Endothelial cell of umbilical vein (primary cell): ENCODE measurements around the gene ZBTB17. TPM values are rescaled to one million over a fixed set of nuclear protein-coding genes. Genes with fewer than 3 reads are reported as not detected.

Experiments
- BruUV-seq: library from RNA; stranded (reverse); fragments of 400-500 nt; replicated peaks from 2 replicates; lab custom pipeline; 2021; lab: Mats Ljungman, UMichigan
- CTCF ChIA-PET: fragments of 300-600, 350-600 bp; sonication (Branson Sonifier 250); formaldehyde crosslinking; loops from one replicate; lab custom pipeline; 2021; ENCODE audit warnings: antibody characterized with exemption, inconsistent platforms; lab: Charles Lee
- POLR2A ChIA-PET: fragments of 300-600, 350-600 bp; sonication (Branson Sonifier 250); formaldehyde crosslinking; loops from one replicate; lab custom pipeline; 2021; ENCODE audit warnings: antibody characterized with exemption, inconsistent platforms; lab: Charles Lee
- DNase-seq: peaks from one replicate; pipeline ENCODE4 v3.0.0-alpha.2; 2011; ENCODE audit warnings: low read depth, low spot score
- FAIRE-seq: peaks from 2 replicates; lab custom pipeline; 2011; peaks lifted over from hg19 to GRCh38; lab: Jason Lieb, UNC
- H2AFZ ChIP-seq: 2 replicates; pipeline ENCODE4 v1.6.0; 2012; ENCODE audit warnings: low read depth, low read length, control low read depth, inconsistent platforms
- H3K27ac ChIP-seq: 2 replicates; pipeline ENCODE4 v1.5.1; 2011; ENCODE audit warnings: low read depth, mild to moderate bottlenecking, control low read depth, low read length, moderate library complexity; ENCODE audit not compliant: insufficient read depth
- H3K27me3 ChIP-seq, 2 experiments: 2 replicates each; pipeline versions ENCODE4 v1.6.0 to v1.6.1; 2011; ENCODE audit warnings: low read length in 2 of 2, mixed read lengths in 1 of 2; ENCODE audit not compliant: control insufficient read depth in 2 of 2, insufficient read depth in 2 of 2
- H3K36me3 ChIP-seq, 2 experiments: 2 replicates in 1 of 2; 3 replicates in 1 of 2; pipeline ENCODE4 v1.5.1; 2011; ENCODE audit warnings: low read length in 2 of 2, mild to moderate bottlenecking in 1 of 2, moderate library complexity in 1 of 2; ENCODE audit not compliant: control insufficient read depth in 2 of 2, insufficient read depth in 2 of 2; ENCODE audit errors: extremely low read depth in 1 of 2
- H3K4me1 ChIP-seq: 3 replicates; pipeline ENCODE4 v1.5.1; 2011; ENCODE audit warnings: mild to moderate bottlenecking, low read length; ENCODE audit not compliant: control insufficient read depth, insufficient read depth; ENCODE audit errors: extremely low read depth
- H3K4me2 ChIP-seq: 2 replicates; pipeline ENCODE4 v1.6.1; 2011; ENCODE audit warnings: low read length, control low read depth, mixed read lengths; ENCODE audit not compliant: insufficient read depth
- H3K4me3 ChIP-seq, 3 experiments: fragments of 200-600 bp in 1 of 3; sonication (generic), shearing (Covaris generic) in 1 of 3; replicated peaks in 1 of 3; 2 replicates each; pipeline ENCODE4 v1.5.1; 2011 to 2016; ENCODE audit warnings: control low read depth in 3 of 3, low read length in 3 of 3, mild to moderate bottlenecking in 2 of 3, inconsistent platforms in 1 of 3, low read depth in 1 of 3, moderate library complexity in 1 of 3; ENCODE audit not compliant: insufficient read depth in 1 of 3
- H3K79me2 ChIP-seq: 2 replicates; pipeline ENCODE4 v1.6.0; 2012; ENCODE audit warnings: low read length, inconsistent platforms; ENCODE audit not compliant: control insufficient read depth, insufficient read depth
- H3K9ac ChIP-seq: replicated peaks from 2 replicates; pipeline ENCODE3; 2011; ENCODE audit warnings: low read length, control low read depth; ENCODE audit not compliant: insufficient read depth; ENCODE audit errors: extremely low read depth
- H3K9me1 ChIP-seq: replicated peaks from 3 replicates; pipeline ENCODE4 v1.6.0; 2011; ENCODE audit warnings: mild to moderate bottlenecking, low read length; ENCODE audit not compliant: control insufficient read depth, insufficient read depth; ENCODE audit errors: extremely low read depth
- H3K9me3 ChIP-seq: replicated peaks from 2 replicates; pipeline ENCODE4 v1.5.1; 2012; ENCODE audit warnings: low read length, inconsistent platforms; ENCODE audit not compliant: control insufficient read depth, insufficient read depth
- H4K20me1 ChIP-seq: replicated peaks from 2 replicates; pipeline ENCODE3; 2011; ENCODE audit warnings: mild to moderate bottlenecking, low read length; ENCODE audit not compliant: control insufficient read depth, insufficient read depth; ENCODE audit errors: extremely low read depth
- CTCF ChIP-seq, 2 donors: IDR thresholded peaks; 1 replicate in 1 of 2; 2 replicates in 1 of 2; pipeline ENCODE4 v1.5.1; 2011; ENCODE audit warnings: low read length in 2 of 2, mild to moderate bottlenecking in 2 of 2, moderate library complexity in 2 of 2, control low read depth in 1 of 2, inconsistent platforms in 1 of 2, low read depth in 1 of 2; ENCODE audit not compliant: insufficient read depth in 1 of 2; ENCODE audit errors: extremely low read depth in 1 of 2
- EZH2 ChIP-seq: IDR thresholded peaks from 2 replicates; pipeline ENCODE4 v1.6.1; 2012; ENCODE audit warnings: borderline replicate concordance, low read depth, mild to moderate bottlenecking, moderate library complexity, low read length, inconsistent platforms; ENCODE audit not compliant: severe bottlenecking
- FOS ChIP-seq: IDR thresholded peaks from 2 replicates; pipeline ENCODE4 v1.6.1; 2011; ENCODE audit warnings: mild to moderate bottlenecking, low read length, moderate library complexity, borderline replicate concordance; ENCODE audit not compliant: insufficient read depth
- GATA2 ChIP-seq: IDR thresholded peaks from 2 replicates; pipeline ENCODE4 v1.7.0; 2011; ENCODE audit warnings: low read depth, mild to moderate bottlenecking, moderate library complexity, mixed read lengths, low read length; ENCODE audit not compliant: insufficient read length, insufficient read depth
- JUN ChIP-seq: IDR thresholded peaks from 2 replicates; pipeline ENCODE4 v1.6.1; 2011; ENCODE audit warnings: borderline replicate concordance, low read depth; ENCODE audit not compliant: insufficient read length, insufficient read depth
- MAX ChIP-seq: IDR thresholded peaks from 2 replicates; pipeline ENCODE4 v1.6.1; 2011; ENCODE audit not compliant: insufficient read depth, insufficient read length
- MYC ChIP-seq: IDR thresholded peaks from one replicate; pipeline ENCODE4 v1.6.1; 2011; ENCODE audit warnings: mild to moderate bottlenecking, low read depth, low read length
- POLR2A ChIP-seq: IDR thresholded peaks from 2 replicates; pipeline ENCODE4 v1.6.1; 2012; ENCODE audit warnings: low read depth, mild to moderate bottlenecking, control low read depth, low read length
- POLR2AphosphoS5 ChIP-seq: IDR thresholded peaks from 2 replicates; pipeline ENCODE4 v1.6.1; 2012; ENCODE audit warnings: low read depth, mild to moderate bottlenecking, control low read depth, low read length, moderate library complexity; ENCODE audit not compliant: insufficient read depth
- dilution Hi-C: fragments of 300-500 bp; cut with MboI; formaldehyde crosslinking; loops from one replicate; pipeline ENCODE4 v1.15.0; 2019; ENCODE audit warnings: low sequenced_read_pairs; ENCODE audit not compliant: extremely low pct_ligation_motif_present
- intact Hi-C: fragments of 100-400 bp; cut with micrococcal nuclease; formaldehyde crosslinking; loops from one replicate; pipeline ENCODE4 v1.10.0; 2022
- polyA plus RNA-seq, 4 experiments: library from polyadenylated mRNA; depleted of rRNA in 3 of 4; stranded (reverse) in 3 of 4; unstranded in 1 of 4; fragments of >200 nt; gene quantifications; 2 replicates each; pipeline versions ENCODE4 v1.2.1 to v1.2.3, GENCODE V29; 2011 to 2012; ENCODE audit warnings: missing spikeins in 1 of 4
- total RNA-seq: library from RNA; stranded (reverse); gene quantifications from 2 replicates; pipeline ENCODE4 v1.2.3, GENCODE V29; 2021

Gene ZBTB17
- total and polyA plus RNA-seq, 2 donors (not counting 3 experiments of a cell fraction or from before 2014, with no cell fraction given), result 43.9 to 72.7 TPM

- Histone ChIP-seq H3K36me3 (peaks cover 2 to 3% of the 10 kb centered on the region in 2 experiments), H4K20me1 (no peaks in the 10 kb centered on the region), H3K79me2 (peaks cover 50% of the 10 kb centered on the region), H3K9me3 (no peaks in the 10 kb centered on the region), H3K4me2 (no peak overlapping the region), H2AFZ (no peak overlapping the region), H3K4me3 (no peak overlapping the region), H3K9me1 (no peaks in the 10 kb centered on the region), H3K4me1 (no peaks in the 10 kb centered on the region), H3K27ac (no peak overlapping the region), H3K27me3 (no peaks in the 10 kb centered on the region), H3K9ac (no peak overlapping the region)
- no peak for FAIRE-seq
- intact Hi-C loops (no loop called here), dilution Hi-C loops (no loop called here)
- BruUV-seq, result no TSS peak
- TF ChIP-seq FOS, result no peak
- no peak for TF ChIP-seq CTCF (IDR thresholded peaks at IDR 0.05; ENCODE audit: extremely low read depth in 1 of 2, insufficient read depth in 1 of 2, low read depth in 1 of 2, low read length in 2 of 2)
- no peak for TF ChIP-seq EZH2
- no peak for TF ChIP-seq GATA2
- no peak for TF ChIP-seq POLR2AphosphoS5
- TF ChIP-seq JUN, result no peak
- no peak for TF ChIP-seq POLR2A
- no peak for TF ChIP-seq MYC
- no peak for TF ChIP-seq MAX
- ChIA-PET POLR2A (no interaction called here), CTCF (interaction anchor here (1.4 to 1.5 kb wide), 2 partner anchors 14 to 26 kb away, joined by 3 to 4 read pairs; no protein-coding TSS in a partner anchor)
- DNase-seq, result no peak
Observed at GRCh38 chr1:15911141-15911540, 64.8 kb downstream of the ZBTB17 start.
